Measurements from ENCODE around the gene FGFR2. TPM values are rescaled to one million over a fixed set of nuclear protein-coding genes. Genes with fewer than 3 reads are reported as not detected.

Gene FGFR2
- total and polyA plus RNA-seq, 2 of the 4 experiments (the other 2 are of a cell fraction) = not detected

DNA sequence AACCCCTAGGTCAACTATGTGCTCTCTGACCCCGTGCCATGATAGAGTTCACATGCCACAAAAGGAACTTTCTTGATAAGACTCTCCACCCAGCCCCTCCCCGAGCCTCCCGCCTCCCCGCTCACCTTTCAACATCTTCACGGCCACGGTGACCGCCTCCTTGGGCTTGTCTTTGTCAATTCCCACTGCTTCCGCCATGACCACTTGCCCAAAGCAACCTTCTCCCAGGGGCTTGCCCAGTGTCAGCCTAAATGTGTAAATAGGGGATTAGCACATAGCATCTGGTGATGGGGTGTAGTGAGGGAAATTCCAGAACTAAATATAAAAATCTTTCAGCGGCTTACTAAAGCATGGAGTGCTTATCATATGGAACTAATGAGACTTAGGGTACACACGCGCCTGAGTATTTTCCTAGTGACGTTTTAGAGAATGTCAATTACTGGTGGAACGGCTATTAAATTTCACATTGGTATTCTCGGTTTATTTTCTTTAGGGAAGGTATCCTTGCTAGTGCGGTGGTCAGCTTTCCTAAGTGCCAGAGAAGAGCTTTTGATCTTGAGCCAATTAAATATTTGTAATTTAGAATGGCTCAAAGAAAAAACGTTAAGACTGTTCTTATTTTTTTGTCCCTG, 97.4 kb downstream of the FGFR2 start:
- H3K56ac ChIP-seq (ENCODE audit: extremely low read depth, insufficient read depth, low read length) = no peak overlapping the region
- H3K4me2 ChIP-seq (ENCODE audit: low read depth, low read length) = no peak overlapping the region
- no peak overlapping the region for H2AK5ac ChIP-seq (ENCODE audit: low read depth, low read length)
- POLR2A ChIA-PET (ENCODE audit: unreplicated experiment) = no interaction called here
- no peak overlapping the region for H2AK9ac ChIP-seq (replicated peaks; ENCODE audit: low read depth, low read length, poor library complexity)
- no peaks in the 10 kb centered on the region for H4K20me1 ChIP-seq (ENCODE audit: insufficient read depth, low read length)
- no peaks in the 10 kb centered on the region for H3K79me1 ChIP-seq (ENCODE audit: low read depth in 1 of 2, low read length in 2 of 2)
- intact Hi-C loops (cut with micrococcal nuclease) (no loop called here), dilution Hi-C loops (cut with HindIII; ENCODE audit: low sequenced_read_pairs, unreplicated experiment) (no loop called here), in situ Hi-C loops (cut with MboI; ENCODE audit: low sequenced_read_pairs) (no loop called here)
- H3K4me1 ChIP-seq (ENCODE audit: control insufficient read depth, insufficient read depth, low read length) = no peaks in the 10 kb centered on the region
- H4K91ac ChIP-seq (ENCODE audit: insufficient read depth, low read depth, low read length) = no peak overlapping the region
- no peak overlapping the region for H2BK15ac ChIP-seq (ENCODE audit: low read depth, low read length)
- no peak overlapping the region for H3K4me3 ChIP-seq (ENCODE audit: insufficient read depth, low read depth, low read length)
- H3K9me3 ChIP-seq (ENCODE audit: control insufficient read depth, insufficient read depth, low read length) = peaks cover 23% of the 10 kb centered on the region
- no peak overlapping the region for H2BK20ac ChIP-seq (ENCODE audit: low read depth, low read length)
- H3K4ac ChIP-seq (ENCODE audit: low read depth, low read length) = no peak overlapping the region
- H4K8ac ChIP-seq (ENCODE audit: low read depth in 2 of 2, low read length in 2 of 2) = no peak overlapping the region
- no peak overlapping the region for H3K9ac ChIP-seq (ENCODE audit: low read depth, low read length)
- H3K27ac ChIP-seq (ENCODE audit: insufficient read depth, low read length) = no peak overlapping the region
- DNase-seq = no peak
- BruUV-seq (replicated peaks) = no TSS peak
- no peak overlapping the region for H2BK5ac ChIP-seq (ENCODE audit: low read depth, low read length, poor library complexity, severe bottlenecking)
- no peaks in the 10 kb centered on the region for H3K27me3 ChIP-seq (ENCODE audit: control insufficient read depth, insufficient read depth, low read length)
- H4K5ac ChIP-seq (ENCODE audit: low read depth, low read length) = no peak overlapping the region
- H3K23ac ChIP-seq (ENCODE audit: low read depth, low read length) = no peak overlapping the region
- H3K9me1 ChIP-seq (ENCODE audit: insufficient read depth, low read length) = no peaks in the 10 kb centered on the region
- no peak overlapping the region for H3K18ac ChIP-seq (ENCODE audit: low read depth, low read length)
- no peak overlapping the region for H2AFZ ChIP-seq (replicated peaks; ENCODE audit: low read length, poor library complexity)
- WGBS, 2 experiments (ENCODE audit: extremely low coverage in 2 of 2, insufficient read length in 1 of 2) = 63% methylated on average over 3 of the region's 16 CpGs; no CpG with 5 or more reads in 1 of the 2 experiments
- H2BK120ac ChIP-seq (ENCODE audit: low read depth, low read length) = no peak overlapping the region
- TF ChIP-seq CEBPB (IDR thresholded peaks at IDR 0.05; ENCODE audit: low read depth, low read length) = no peak
- no peak for TF ChIP-seq FOS (IDR thresholded peaks at IDR 0.05; ENCODE audit: low read depth, low read length)
- TF ChIP-seq, protein P1, sequence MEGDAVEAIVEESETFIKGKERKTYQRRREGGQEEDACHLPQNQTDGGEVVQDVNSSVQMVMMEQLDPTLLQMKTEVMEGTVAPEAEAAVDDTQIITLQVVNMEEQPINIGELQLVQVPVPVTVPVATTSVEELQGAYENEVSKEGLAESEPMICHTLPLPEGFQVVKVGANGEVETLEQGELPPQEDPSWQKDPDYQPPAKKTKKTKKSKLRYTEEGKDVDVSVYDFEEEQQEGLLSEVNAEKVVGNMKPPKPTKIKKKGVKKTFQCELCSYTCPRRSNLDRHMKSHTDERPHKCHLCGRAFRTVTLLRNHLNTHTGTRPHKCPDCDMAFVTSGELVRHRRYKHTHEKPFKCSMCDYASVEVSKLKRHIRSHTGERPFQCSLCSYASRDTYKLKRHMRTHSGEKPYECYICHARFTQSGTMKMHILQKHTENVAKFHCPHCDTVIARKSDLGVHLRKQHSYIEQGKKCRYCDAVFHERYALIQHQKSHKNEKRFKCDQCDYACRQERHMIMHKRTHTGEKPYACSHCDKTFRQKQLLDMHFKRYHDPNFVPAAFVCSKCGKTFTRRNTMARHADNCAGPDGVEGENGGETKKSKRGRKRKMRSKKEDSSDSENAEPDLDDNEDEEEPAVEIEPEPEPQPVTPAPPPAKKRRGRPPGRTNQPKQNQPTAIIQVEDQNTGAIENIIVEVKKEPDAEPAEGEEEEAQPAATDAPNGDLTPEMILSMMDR (conservative IDR thresholded peaks at IDR 0.05; ENCODE audit: low read depth, low read length) = no peak
- TF ChIP-seq CHD1 (IDR thresholded peaks at IDR 0.05; ENCODE audit: low read depth, low read length) = no peak
- TF ChIP-seq, protein P2, sequence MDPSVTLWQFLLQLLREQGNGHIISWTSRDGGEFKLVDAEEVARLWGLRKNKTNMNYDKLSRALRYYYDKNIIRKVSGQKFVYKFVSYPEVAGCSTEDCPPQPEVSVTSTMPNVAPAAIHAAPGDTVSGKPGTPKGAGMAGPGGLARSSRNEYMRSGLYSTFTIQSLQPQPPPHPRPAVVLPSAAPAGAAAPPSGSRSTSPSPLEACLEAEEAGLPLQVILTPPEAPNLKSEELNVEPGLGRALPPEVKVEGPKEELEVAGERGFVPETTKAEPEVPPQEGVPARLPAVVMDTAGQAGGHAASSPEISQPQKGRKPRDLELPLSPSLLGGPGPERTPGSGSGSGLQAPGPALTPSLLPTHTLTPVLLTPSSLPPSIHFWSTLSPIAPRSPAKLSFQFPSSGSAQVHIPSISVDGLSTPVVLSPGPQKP (IDR thresholded peaks at IDR 0.05; ENCODE audit: borderline replicate concordance, low read depth, low read length) = no peak
- no peak for TF ChIP-seq MAFK (IDR thresholded peaks at IDR 0.05; ENCODE audit: low read depth, low read length)
- no peak for TF ChIP-seq NFE2L2 (IDR thresholded peaks at IDR 0.05; ENCODE audit: low read depth, low read length)
- TF ChIP-seq RFX5 (IDR thresholded peaks at IDR 0.05; ENCODE audit: low read depth, low read length) = no peak
- TF ChIP-seq, protein P3, sequence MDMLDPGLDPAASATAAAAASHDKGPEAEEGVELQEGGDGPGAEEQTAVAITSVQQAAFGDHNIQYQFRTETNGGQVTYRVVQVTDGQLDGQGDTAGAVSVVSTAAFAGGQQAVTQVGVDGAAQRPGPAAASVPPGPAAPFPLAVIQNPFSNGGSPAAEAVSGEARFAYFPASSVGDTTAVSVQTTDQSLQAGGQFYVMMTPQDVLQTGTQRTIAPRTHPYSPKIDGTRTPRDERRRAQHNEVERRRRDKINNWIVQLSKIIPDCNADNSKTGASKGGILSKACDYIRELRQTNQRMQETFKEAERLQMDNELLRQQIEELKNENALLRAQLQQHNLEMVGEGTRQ (IDR thresholded peaks at IDR 0.05; ENCODE audit: low read depth, low read length) = no peak
- TF ChIP-seq MXI1 (IDR thresholded peaks at IDR 0.05; ENCODE audit: borderline replicate concordance, low read depth, low read length) = no peak
- TF ChIP-seq RAD21 (IDR thresholded peaks at IDR 0.05; ENCODE audit: low read length) = no peak
- no peak for TF ChIP-seq MAZ (IDR thresholded peaks at IDR 0.05; ENCODE audit: borderline replicate concordance, low read depth, low read length)
- no peak for TF ChIP-seq RCOR1 (IDR thresholded peaks at IDR 0.05; ENCODE audit: insufficient replicate concordance, low read length)
- no peak for TF ChIP-seq BHLHE40 (IDR thresholded peaks at IDR 0.05; ENCODE audit: low read depth, low read length)
- TF ChIP-seq POLR2A (IDR thresholded peaks at IDR 0.05; ENCODE audit: low read depth, low read length) = no peak
- TF ChIP-seq SMC3 (IDR thresholded peaks at IDR 0.05; ENCODE audit: low read depth, low read length) = no peak
- ATAC-seq (ENCODE audit: low read depth) = no peak
- no peaks in the 10 kb centered on the region for H3K36me3 ChIP-seq (ENCODE audit: control insufficient read depth, insufficient read depth, low read length)
- CTCF ChIA-PET = no interaction called here
- H3K14ac ChIP-seq (replicated peaks; ENCODE audit: low read depth, low read length) = no peak overlapping the region

All from IMR-90 (cell line).